Measurements from ENCODE around the gene DNMT3L. TPM values are rescaled to one million over a fixed set of nuclear protein-coding genes. Genes with fewer than 3 reads are reported as not detected.
"Not testable (repeated sequence)": the region's sequence is repeated elsewhere in the genome, so short reads cannot be mapped to it uniquely, and the experiment has no call there.

DNMT3L gene
- total RNA-seq, 1 experiment from 2014 or later: not detected

DNA sequence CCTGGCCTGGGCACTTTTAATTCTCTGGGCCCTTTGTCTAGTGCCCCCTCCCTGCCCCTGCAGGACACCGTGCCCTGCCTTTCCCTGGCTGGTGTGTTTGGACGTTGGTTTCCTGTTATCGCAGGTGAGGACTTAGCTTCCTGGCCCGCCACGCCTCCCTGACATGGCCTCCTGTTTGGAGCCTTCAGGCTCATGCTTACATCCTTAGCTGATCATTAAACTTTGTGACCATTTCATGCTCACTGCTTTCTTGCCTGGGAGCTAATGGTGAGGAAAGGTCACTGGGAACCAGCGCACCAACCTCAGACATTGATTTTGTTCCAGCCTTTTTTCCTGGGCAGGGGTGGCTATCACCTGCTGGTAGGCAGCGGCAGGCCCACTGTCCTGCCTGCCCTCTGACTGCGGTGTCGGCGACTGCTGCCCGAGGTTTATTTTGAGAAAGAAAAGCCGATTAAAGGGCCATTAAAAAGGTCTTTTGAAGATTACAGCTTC is 41.8 kb upstream of the DNMT3L start:
- Mint-ChIP-seq H3K4me1 (peaks cover 34% of the 10 kb centered on the region), H3K27ac (peak overlapping the region; percentile 97), H3K4me3 (no peak overlapping the region), H3K9me3 (no peaks in the 10 kb centered on the region), H3K36me3 (0 out of 2 replicates have a peak, but pooled peaks cover 2% of the 10 kb centered on the region), H3K27me3 (ENCODE audit: low read depth) (peaks cover 6% of the 10 kb centered on the region)
- POLR2A ChIA-PET: no interaction called here
- CTCF ChIA-PET: interaction anchor here (0.9 to 1.7 kb wide), 3 partner anchors 12 to 158 kb away, joined by 3 to 4 read pairs (median 4); partner anchors contain the start of gene CFAP410
- no peak for ATAC-seq
- no peak for DNase-seq (ENCODE audit: low spot score)
- no peak for TF ChIP-seq FOXK1 (CRISPR knock-in tag; IDR thresholded peaks at IDR 0.05)
- TF ChIP-seq, protein P1, sequence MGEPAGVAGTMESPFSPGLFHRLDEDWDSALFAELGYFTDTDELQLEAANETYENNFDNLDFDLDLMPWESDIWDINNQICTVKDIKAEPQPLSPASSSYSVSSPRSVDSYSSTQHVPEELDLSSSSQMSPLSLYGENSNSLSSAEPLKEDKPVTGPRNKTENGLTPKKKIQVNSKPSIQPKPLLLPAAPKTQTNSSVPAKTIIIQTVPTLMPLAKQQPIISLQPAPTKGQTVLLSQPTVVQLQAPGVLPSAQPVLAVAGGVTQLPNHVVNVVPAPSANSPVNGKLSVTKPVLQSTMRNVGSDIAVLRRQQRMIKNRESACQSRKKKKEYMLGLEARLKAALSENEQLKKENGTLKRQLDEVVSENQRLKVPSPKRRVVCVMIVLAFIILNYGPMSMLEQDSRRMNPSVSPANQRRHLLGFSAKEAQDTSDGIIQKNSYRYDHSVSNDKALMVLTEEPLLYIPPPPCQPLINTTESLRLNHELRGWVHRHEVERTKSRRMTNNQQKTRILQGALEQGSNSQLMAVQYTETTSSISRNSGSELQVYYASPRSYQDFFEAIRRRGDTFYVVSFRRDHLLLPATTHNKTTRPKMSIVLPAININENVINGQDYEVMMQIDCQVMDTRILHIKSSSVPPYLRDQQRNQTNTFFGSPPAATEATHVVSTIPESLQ (CRISPR knock-in tag; IDR thresholded peaks at IDR 0.05): no peak
- 0 out of 2 replicates have a peak, but pooled peaks have one; percentile 24 for TF ChIP-seq GABPB1 (CRISPR knock-in tag; IDR thresholded peaks at IDR 0.05)
- TF ChIP-seq ZNF232 (CRISPR knock-in tag; IDR thresholded peaks at IDR 0.05): no peak

DNA sequence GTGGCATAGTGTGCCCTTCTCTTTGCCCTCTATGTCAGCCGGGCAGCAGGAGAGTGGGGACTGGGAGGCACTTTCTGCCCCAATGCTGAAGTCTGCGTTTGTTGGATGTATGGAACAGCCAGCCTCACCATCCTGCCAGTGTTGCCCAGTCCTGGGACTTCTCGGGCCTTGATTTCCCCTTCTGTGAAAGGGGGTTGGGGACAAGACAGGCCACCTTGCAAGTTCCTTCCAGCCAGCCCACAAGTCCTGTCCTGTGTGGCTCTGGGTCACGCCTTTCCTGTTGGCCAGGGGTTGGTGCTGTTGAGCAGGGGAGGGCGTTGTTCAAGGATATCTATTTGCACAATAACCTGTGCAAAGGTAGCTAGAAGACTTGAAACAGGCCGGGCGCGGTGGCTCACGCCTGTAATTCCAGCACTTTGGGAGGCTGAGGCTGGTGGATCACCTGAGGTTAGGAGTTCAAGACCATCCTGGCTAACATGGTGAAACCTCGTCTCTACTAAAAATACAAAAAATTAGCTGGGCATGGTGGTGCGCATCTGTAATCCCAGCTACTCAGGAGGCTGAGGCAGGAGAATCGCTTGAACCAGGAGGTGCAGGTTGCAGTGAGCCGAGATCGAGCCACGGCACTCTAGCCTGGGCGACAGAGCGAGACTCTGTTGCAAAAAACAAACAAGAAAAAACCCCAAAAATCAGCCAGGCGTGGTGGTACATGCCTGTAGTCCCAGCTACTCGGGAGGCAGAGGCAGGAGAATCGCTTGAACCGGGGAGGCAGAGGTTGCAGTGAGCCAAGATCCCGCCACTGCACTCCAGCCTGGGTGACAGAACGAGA is 41.1 kb upstream of the DNMT3L start:
- not testable (repeated sequence) for H3K27ac Mint-ChIP-seq, ATAC-seq, H3K36me3 Mint-ChIP-seq, H3K9me3 Mint-ChIP-seq
- H3K4me1 Mint-ChIP-seq: peaks cover 34% of the 10 kb centered on the region
- ChIA-PET CTCF (interaction anchor here (1.3 to 1.7 kb wide), 3 partner anchors 13 to 35 kb away, joined by 3 to 6 read pairs (median 4); no protein-coding TSS in a partner anchor), POLR2A (interaction anchor here (0.6 kb wide), 1 partner anchor 433 kb away, joined by 3 read pairs; no protein-coding TSS in a partner anchor)
- H3K27me3 Mint-ChIP-seq (ENCODE audit: low read depth): peaks cover 11% of the 10 kb centered on the region
- 0 out of 2 replicates have a peak overlapping the region, but pooled peaks have one; percentile 14 for H3K4me3 Mint-ChIP-seq
- peak; percentile 40 for DNase-seq (ENCODE audit: low spot score)
- peak; percentile 94 for TF ChIP-seq ZNF121 (CRISPR knock-in tag; IDR thresholded peaks at IDR 0.05)

- Mint-ChIP-seq H3K27ac (no peak overlapping the region), H3K36me3 (0 out of 2 replicates have a peak, but pooled peaks cover 2% of the 10 kb centered on the region), H3K4me3 (no peak overlapping the region), H3K27me3 (ENCODE audit: low read depth) (peaks cover 11% of the 10 kb centered on the region), H3K9me3 (no peaks in the 10 kb centered on the region), H3K4me1 (peaks cover 34% of the 10 kb centered on the region)
- CTCF ChIA-PET: interaction anchor here (1.3 to 1.4 kb wide), 3 partner anchors 32 to 36 kb away, joined by 3 to 6 read pairs (median 4); no protein-coding TSS in a partner anchor
- TF ChIP-seq TEAD1 (CRISPR knock-in tag; IDR thresholded peaks at IDR 0.05) (no peak), FOXK1 (CRISPR knock-in tag; IDR thresholded peaks at IDR 0.05) (no peak), FOXP4 (CRISPR knock-in tag; IDR thresholded peaks at IDR 0.05) (no peak), CDX4 (CRISPR knock-in tag; IDR thresholded peaks at IDR 0.05; ENCODE audit: borderline replicate concordance) (no peak), ELF4 (CRISPR knock-in tag; IDR thresholded peaks at IDR 0.05; ENCODE audit: low read depth) (no peak)
- TF ChIP-seq, protein P2, sequence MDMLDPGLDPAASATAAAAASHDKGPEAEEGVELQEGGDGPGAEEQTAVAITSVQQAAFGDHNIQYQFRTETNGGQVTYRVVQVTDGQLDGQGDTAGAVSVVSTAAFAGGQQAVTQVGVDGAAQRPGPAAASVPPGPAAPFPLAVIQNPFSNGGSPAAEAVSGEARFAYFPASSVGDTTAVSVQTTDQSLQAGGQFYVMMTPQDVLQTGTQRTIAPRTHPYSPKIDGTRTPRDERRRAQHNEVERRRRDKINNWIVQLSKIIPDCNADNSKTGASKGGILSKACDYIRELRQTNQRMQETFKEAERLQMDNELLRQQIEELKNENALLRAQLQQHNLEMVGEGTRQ (CRISPR knock-in tag; IDR thresholded peaks at IDR 0.05): no peak
- TF ChIP-seq, protein P3, sequence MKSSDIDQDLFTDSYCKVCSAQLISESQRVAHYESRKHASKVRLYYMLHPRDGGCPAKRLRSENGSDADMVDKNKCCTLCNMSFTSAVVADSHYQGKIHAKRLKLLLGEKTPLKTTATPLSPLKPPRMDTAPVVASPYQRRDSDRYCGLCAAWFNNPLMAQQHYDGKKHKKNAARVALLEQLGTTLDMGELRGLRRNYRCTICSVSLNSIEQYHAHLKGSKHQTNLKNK (CRISPR knock-in tag; IDR thresholded peaks at IDR 0.05): no peak
- ATAC-seq (no peak), DNase-seq (ENCODE audit: low spot score) (no peak)
- POLR2A ChIA-PET: no interaction called here
Measured at GRCh38 chr21:44301961-44302406, 40.3 kb upstream of the DNMT3L start.

Measured in WTC11 (cell line).